Heart right ventricle (tissue), 16 donors: ENCODE measurements around the gene SMARCA5. TPM values are rescaled to one million over a fixed set of nuclear protein-coding genes. Genes with fewer than 3 reads are reported as not detected.

Experiments
- ATAC-seq, 8 donors: fragments of 200-7000 bp; cut with Tn5 transposase; one replicate each; pipeline ENCODE4 v1.9.1; 2020; ENCODE audit warnings: mild to moderate bottlenecking in 8 of 8, moderate library complexity in 8 of 8, moderate number of reproducible peaks in 1 of 8
- DNase-seq, 2 donors: peaks; one replicate each; pipeline ENCODE4 v3.0.0-alpha.2; 2020
- H3K27ac ChIP-seq, 10 donors: fragments of 200-600 bp; sonication (generic) in 2 of 10; one replicate each; pipeline versions ENCODE4 v1.5.0 to v1.8.0; 2020 to 2022; ENCODE audit warnings: mild to moderate bottlenecking in 3 of 10
- H3K27me3 ChIP-seq, 7 donors: fragments of 200-600 bp; one replicate each; pipeline ENCODE4 v1.8.0; 2021 to 2022; ENCODE audit warnings: mild to moderate bottlenecking in 2 of 7
- H3K36me3 ChIP-seq, 9 donors: fragments of 200-600 bp; sonication (generic) in 1 of 9; one replicate each; pipeline versions ENCODE4 v1.5.0 to v1.8.0; 2020 to 2022; ENCODE audit warnings: mild to moderate bottlenecking in 2 of 9
- H3K4me1 ChIP-seq, 9 donors: fragments of 200-600 bp; sonication (generic) in 1 of 9; one replicate each; pipeline versions ENCODE4 v1.5.0 to v1.8.0; 2020 to 2022; ENCODE audit warnings: mild to moderate bottlenecking in 4 of 9
- H3K4me3 ChIP-seq, 10 donors: fragments of 200-600 bp; sonication (generic) in 2 of 10; one replicate each; pipeline versions ENCODE4 v1.5.0 to v1.8.0; 2020 to 2022; ENCODE audit warnings: mild to moderate bottlenecking in 7 of 10, moderate library complexity in 2 of 10
- H3K9me3 ChIP-seq, 11 donors: fragments of 200-600 bp in 10 of 11; sonication (generic) in 2 of 11; one replicate each; pipeline versions ENCODE4 v1.5.0 to v1.8.0; 2013 to 2022; ENCODE audit warnings: mild to moderate bottlenecking in 2 of 11, control low read depth in 1 of 11, moderate library complexity in 1 of 11
- CTCF ChIP-seq, 9 donors: fragments of 200-600 bp; sonication (generic) in 2 of 9; IDR thresholded peaks; one replicate each; pipeline versions ENCODE4 v1.5.0 to v1.8.0; 2021 to 2022; ENCODE audit warnings: antibody characterized with exemption in 9 of 9, mild to moderate bottlenecking in 5 of 9, moderate library complexity in 1 of 9
- WGBS, 2 donors: extraction: QIAGEN DNeasy Blood & Tissue Kit; methylation state at CpG; one replicate each; pipeline ENCODE4 v1.1.7; 2013; ENCODE audit warnings: inconsistent platforms in 1 of 2; 5-methylcytosine and 5-hydroxymethylcytosine counted together
- intact Hi-C, 10 donors: fragments of 100-400 bp; cut with DNase I; formaldehyde crosslinking; loops; one replicate each; pipeline versions ENCODE4 v1.11.1 to v1.14.2; 2022
- polyA plus RNA-seq, 2 donors: library from polyadenylated mRNA; stranded (reverse); fragments of 200-250 nt; gene quantifications; one replicate each; pipeline ENCODE4 v1.2.3, GENCODE V29; 2013
- total RNA-seq, 10 donors: library from RNA; stranded (reverse); fragmentation: NEBNext Ultra II Directional in 3 of 10; extraction: Animal tissue kit (Norgen Biotek cat#: 25700) in 3 of 10; gene quantifications; one replicate each; pipeline versions ENCODE4 v1.2.1 to v1.2.4, GENCODE V29; 2021 to 2023
- donor health status: Arrhythmogenic right ventricular cardiomyopathy.
- donor health status: ischemic (EF 13 %, LVEDD 7.1; RV severe dilation, severe dysfunction).
- donor health status: healthy with polysubstance abuse.
- donor health status: DM: no; HTN: yes; CAD: no.
- donor health status: DM: no; HTN: no; CAD: no.
- donor health status: ischemic (EF 25% LVEDD 6.9; RV normal size, moderate dysfunction).
- donor health status: ischemic (EF 25% LVEDD 5.7; RV mildly dilated, moderate dysfunction).
- donor health status: healthy.
- donor health status: DM: yes; HTN: yes; CAD: no.
- donor health status: Ischemic cardiomyopathy.
- donor health status: ischemic (EF 35%, LVEDD 5.7; RV mildly dilated, moderate dysfunction).
- donor health status: nonischemic (EF 11% LVEDD 7.7; RV severe dilation, severe dysfunction).
- donor health status: DM: yes; HTN: yes; CAD: no.
- donor health status: PGD.
- donor health status: ischemic (EF 29% LVEDD 5.4; RV normal size, mild dysfunction).
- donor health status: nonischemic (EF 23%, LVEDD 6.1; RV moderate dilation, normal function).

Gene SMARCA5
- total and polyA plus RNA-seq, 12 donors = 10.4 to 39.7 (median 32.5) TPM

- Histone ChIP-seq H3K9me3 (no peaks in the 10 kb centered on the region), H3K36me3 (peaks cover 0 to 33% (median 11%) of the 10 kb centered on the region in 9 donors), H3K27me3 (peaks cover 0 to 3% (median 0%) of the 10 kb centered on the region in 7 donors), H3K27ac (peak overlapping the region in 2 of 10 donors; percentile 74 to 75), H3K4me3 (peak overlapping the region in 1 of 10 donors; percentile 72), H3K4me1 (peaks cover 0 to 18% (median 4%) of the 10 kb centered on the region in 9 donors)
- DNase-seq (no peak), ATAC-seq (no peak)
- no peak for TF ChIP-seq CTCF (IDR thresholded peaks at IDR 0.05)
- intact Hi-C loops = loop anchor here in 3 of 10 donors (10.0 kb wide), 1 partner anchor 347 kb away; the partner anchor contains the start of gene GYPE (in 3 of the 3)
- WGBS, 2 donors = 78 to 89% methylated on average over 2 of the region's 2 CpGs
Measured at GRCh38 chr4:143558286-143558685, 44.8 kb downstream of the SMARCA5 start.

- H3K4me3 ChIP-seq = peak overlapping the region; percentile 42 to 72 (median 62)
- 2% methylated on average over 57 of the region's 57 CpGs for WGBS, 2 donors
- DNase-seq (peak; percentile 62 to 69), ATAC-seq (peak; percentile 89 to 94 (median 92))
- intact Hi-C loops = loop anchor here in 3 of 10 donors (10.0 kb wide), 1 partner anchor 346 kb away; the partner anchor contains the start of gene GYPE (in 3 of the 3)
- peak overlapping the region in 9 of 10 donors; percentile 32 to 75 (median 59) for H3K27ac ChIP-seq
- peaks cover 0 to 3% (median 0%) of the 10 kb centered on the region in 7 donors for H3K27me3 ChIP-seq
- H3K4me1 ChIP-seq = peaks cover 0 to 18% (median 4%) of the 10 kb centered on the region in 9 donors
- TF ChIP-seq CTCF (IDR thresholded peaks at IDR 0.05) = peak in 8 of 9 donors; percentile 38 to 86 (median 62)
- peaks cover 0 to 25% (median 4%) of the 10 kb centered on the region in 9 donors for H3K36me3 ChIP-seq
- H3K9me3 ChIP-seq = no peaks in the 10 kb centered on the region
Measured at GRCh38 chr4:143558823-143559756, 45.6 kb downstream of the SMARCA5 start.

- peak in 1 of 9 donors; percentile 3 for TF ChIP-seq CTCF (IDR thresholded peaks at IDR 0.05)
- H3K27me3 ChIP-seq = peaks cover 0 to 3% (median 0%) of the 10 kb centered on the region in 7 donors
- H3K27ac ChIP-seq = peak overlapping the region in 6 of 10 donors; percentile 39 to 75 (median 73)
- intact Hi-C loops = loop anchor here in 4 of 10 donors (10.0 kb wide), 2 partner anchors 345 to 455 kb away; partner anchors contain the start of genes GYPE (in 3 of the 4) and GYPB (in 1 of the 4)
- ATAC-seq (peak in 6 of 8 donors; percentile 6 to 38 (median 12)), DNase-seq (no peak)
- peak overlapping the region; percentile 42 to 72 (median 62) for H3K4me3 ChIP-seq
- no peaks in the 10 kb centered on the region for H3K9me3 ChIP-seq
- 53 to 57% methylated on average over 17 of the region's 17 CpGs for WGBS, 2 donors
- H3K4me1 ChIP-seq = peaks cover 0 to 18% (median 4%) of the 10 kb centered on the region in 9 donors
- peaks cover 0 to 18% (median 0%) of the 10 kb centered on the region in 9 donors for H3K36me3 ChIP-seq
Measured at GRCh38 chr4:143559757-143560147, 46.2 kb downstream of the SMARCA5 start.

DNA sequence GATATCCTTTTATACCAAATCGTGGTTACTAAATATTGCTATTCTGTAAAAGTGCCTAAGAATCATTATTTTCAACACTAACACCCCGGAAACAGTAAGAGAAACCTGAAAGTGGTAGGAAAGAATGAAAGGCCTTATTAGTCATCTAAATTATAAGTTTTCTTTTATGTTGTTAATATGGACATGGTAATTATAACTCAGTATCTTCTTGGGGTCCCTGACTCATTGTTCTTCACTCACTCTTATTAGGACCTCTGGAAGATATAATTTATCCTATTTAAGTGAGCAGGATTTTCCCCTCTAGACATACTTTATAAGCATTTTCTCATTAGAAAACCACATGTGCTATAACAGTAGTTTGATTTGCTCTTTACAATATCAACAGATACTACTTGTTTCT, 51.0 kb downstream of the SMARCA5 start:
- ATAC-seq = no peak
- no peak overlapping the region for H3K27ac ChIP-seq
- H3K27me3 ChIP-seq = peaks cover 0 to 3% (median 0%) of the 10 kb centered on the region in 7 donors
- whole genome bisulfite sequencing, 2 donors = 90 to 96% methylated on average over 2 of the region's 2 CpGs
- H3K4me3 ChIP-seq = no peak overlapping the region
- H3K4me1 ChIP-seq = peaks cover 0 to 7% (median 4%) of the 10 kb centered on the region in 9 donors
- TF ChIP-seq CTCF (IDR thresholded peaks at IDR 0.05) = no peak
- H3K36me3 ChIP-seq = no peaks in the 10 kb centered on the region
- no peak for DNase-seq
- intact Hi-C loops = loop anchor here in 1 of 10 donors (10.0 kb wide), 1 partner anchor 450 kb away; the partner anchor contains the start of gene GYPB
- H3K9me3 ChIP-seq = peaks cover 0 to 13% (median 0%) of the 10 kb centered on the region in 11 donors
